Measurements from ENCODE around the gene RNF208.
A peak's percentile ranks its signal among the peaks of the same experiment; 100 is the strongest.
"Not testable (repeated sequence)": the region's sequence is repeated elsewhere in the genome, so short reads cannot be mapped to it uniquely, and the experiment has no call there.

The RNF208 gene

DNA sequence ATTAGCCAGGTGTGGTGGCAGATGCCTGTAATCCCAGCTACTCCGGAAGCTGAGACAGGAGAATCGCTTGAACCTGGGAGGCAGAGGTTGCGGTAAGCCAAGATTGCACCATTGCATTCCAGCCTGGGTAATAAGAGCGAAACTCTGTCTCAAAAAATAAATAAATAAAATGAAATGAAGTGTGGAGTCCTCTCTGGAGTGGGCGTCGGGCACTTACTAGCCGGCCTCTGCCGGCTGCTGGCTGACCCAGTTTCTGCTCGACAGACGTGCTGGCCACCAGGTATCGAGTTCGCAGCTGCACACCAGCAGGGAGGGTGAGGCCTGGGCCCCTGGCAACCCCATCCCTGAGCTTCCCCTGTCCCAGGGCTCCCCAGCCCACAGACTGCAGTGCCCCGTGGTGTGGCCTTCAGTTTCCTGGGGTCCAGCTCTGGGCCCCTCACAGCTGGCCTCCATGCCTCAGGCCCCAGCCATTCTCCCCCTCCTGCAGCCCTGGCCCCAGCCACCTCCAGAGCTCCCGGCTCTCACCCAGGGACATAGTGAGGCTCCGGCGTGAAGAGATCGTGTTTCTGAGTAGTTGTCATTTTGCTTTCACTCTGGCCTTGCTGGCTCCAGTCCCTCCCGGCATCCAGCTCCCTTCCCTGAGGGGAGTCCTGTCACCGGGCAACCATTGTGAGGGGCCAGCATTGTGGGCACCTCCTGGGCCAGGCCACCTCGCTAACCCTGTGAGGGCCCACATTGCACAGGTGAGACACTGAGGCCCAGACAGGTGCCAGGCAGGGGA is 25.3 kb upstream of the RNF208 start:
- POLR2A ChIA-PET: interaction anchor here (0.6 kb wide), 1 partner anchor 14 kb away, joined by 4 read pairs; no protein-coding TSS in a partner anchor
- DNase-seq: no peak
- CTCF ChIA-PET: interaction anchor here (0.5 to 1.3 kb wide), 3 partner anchors 10 to 58 kb away, joined by 3 to 5 read pairs (median 3); no protein-coding TSS in a partner anchor
- Histone ChIP-seq H3K36me3 (ENCODE audit: control insufficient read depth in 4 of 4, insufficient read depth in 4 of 4, low read length in 3 of 4) (peaks cover 0 to 18% (median 12%) of the 10 kb centered on the region in 4 experiments), H3K4me1 (ENCODE audit: control extremely low read depth in 1 of 4, control insufficient read depth in 4 of 4, insufficient read depth in 4 of 4, low read length in 3 of 4) (peaks cover under 1 to 22% (median 12%) of the 10 kb centered on the region in 4 experiments), H3K4me3 (ENCODE audit: control insufficient read depth in 1 of 7, extremely low read depth in 1 of 7, insufficient read depth in 4 of 7, low read depth in 2 of 7, low read length in 6 of 7) (no peak overlapping the region), H3K27me3 (replicated peaks in 2 of 5; ENCODE audit: control insufficient read depth in 4 of 5, insufficient read depth in 5 of 5, low read length in 4 of 5) (no peaks in the 10 kb centered on the region), H3K27ac (ENCODE audit: insufficient read depth in 1 of 2, low read depth in 1 of 2, low read length in 2 of 2, poor library complexity in 1 of 2, severe bottlenecking in 2 of 2) (no peak overlapping the region), H3K9me3 (ENCODE audit: control extremely low read depth in 1 of 5, control insufficient read depth in 4 of 5, insufficient read depth in 2 of 5, low read depth in 1 of 5, low read length in 4 of 5) (no peaks in the 10 kb centered on the region)
- 95% methylated on average over 18 of the region's 20 CpGs for WGBS (ENCODE audit: insufficient coverage)

DNA sequence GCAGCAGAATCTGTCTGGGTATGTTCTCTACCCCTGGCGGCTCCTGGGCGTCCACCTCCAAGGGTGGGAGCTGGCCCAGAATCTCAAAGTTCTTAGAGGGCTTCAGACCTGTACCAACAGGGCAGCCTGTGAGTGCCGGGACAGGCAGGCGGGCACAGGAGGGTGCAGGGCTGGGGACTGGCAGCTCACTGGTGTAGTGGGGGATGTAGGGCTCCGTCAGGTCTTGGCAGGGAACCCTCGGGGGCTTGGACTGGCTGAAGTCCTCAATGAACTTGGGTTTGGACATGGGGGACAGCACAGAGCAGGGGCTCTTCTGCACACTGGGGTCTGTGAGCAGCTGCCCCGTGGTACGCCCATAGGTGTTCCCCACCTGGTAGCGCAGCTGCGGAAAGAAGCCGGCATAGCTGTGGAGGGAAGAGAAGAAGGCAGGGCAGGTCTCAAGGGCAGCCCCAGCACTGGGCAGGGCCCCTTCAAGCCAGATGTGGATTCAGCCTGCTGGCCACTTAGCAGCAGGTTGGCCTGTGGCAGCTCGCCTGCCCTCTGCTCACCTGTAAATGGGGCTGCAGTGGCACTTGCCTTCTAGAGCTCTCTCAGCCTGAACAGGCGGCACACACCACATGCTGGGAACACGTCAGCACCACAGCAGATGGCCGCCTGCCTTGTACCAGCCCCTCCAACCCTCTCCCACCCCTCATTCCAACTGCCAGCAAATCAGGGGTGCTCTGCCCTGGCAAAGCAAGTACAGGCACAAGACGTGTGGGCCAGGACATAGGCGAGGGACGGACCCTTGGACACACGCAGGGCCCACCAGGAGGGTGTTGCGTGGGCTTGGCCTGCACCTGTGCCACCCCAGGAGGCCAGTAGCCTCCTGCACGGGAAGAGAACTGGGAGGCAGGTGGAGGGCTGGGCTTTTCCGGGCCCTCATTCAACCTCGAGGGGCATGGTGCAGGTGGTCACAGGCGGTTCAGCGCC is 23.7 kb upstream of the RNF208 start:
- no peak for DNase-seq
- Histone ChIP-seq H3K4me1 (ENCODE audit: control extremely low read depth in 1 of 4, control insufficient read depth in 4 of 4, insufficient read depth in 4 of 4, low read length in 3 of 4) (peaks cover 3 to 27% (median 19%) of the 10 kb centered on the region in 4 experiments), H3K27me3 (replicated peaks in 2 of 5; ENCODE audit: control insufficient read depth in 4 of 5, insufficient read depth in 5 of 5, low read length in 4 of 5) (no peaks in the 10 kb centered on the region), H3K9me3 (ENCODE audit: control extremely low read depth in 1 of 5, control insufficient read depth in 4 of 5, insufficient read depth in 2 of 5, low read depth in 1 of 5, low read length in 4 of 5) (no peaks in the 10 kb centered on the region), H3K27ac (ENCODE audit: insufficient read depth in 1 of 2, low read depth in 1 of 2, low read length in 2 of 2, poor library complexity in 1 of 2, severe bottlenecking in 2 of 2) (no peak overlapping the region), H3K36me3 (ENCODE audit: control insufficient read depth in 4 of 4, insufficient read depth in 4 of 4, low read length in 3 of 4) (peaks cover 0 to 24% (median 17%) of the 10 kb centered on the region in 4 experiments), H3K4me3 (ENCODE audit: control insufficient read depth in 1 of 7, extremely low read depth in 1 of 7, insufficient read depth in 4 of 7, low read depth in 2 of 7, low read length in 6 of 7) (no peak overlapping the region)
- ChIA-PET CTCF (interaction anchor here (2.4 kb wide), 1 partner anchor 8 kb away, joined by 10 read pairs; no protein-coding TSS in a partner anchor), POLR2A (interaction anchor here (1.6 kb wide), 1 partner anchor 8 kb away, joined by 8 read pairs; the partner anchor contains the start of gene NELFB)
- 98% methylated on average over 23 of the region's 25 CpGs for WGBS (ENCODE audit: insufficient coverage)

DNA sequence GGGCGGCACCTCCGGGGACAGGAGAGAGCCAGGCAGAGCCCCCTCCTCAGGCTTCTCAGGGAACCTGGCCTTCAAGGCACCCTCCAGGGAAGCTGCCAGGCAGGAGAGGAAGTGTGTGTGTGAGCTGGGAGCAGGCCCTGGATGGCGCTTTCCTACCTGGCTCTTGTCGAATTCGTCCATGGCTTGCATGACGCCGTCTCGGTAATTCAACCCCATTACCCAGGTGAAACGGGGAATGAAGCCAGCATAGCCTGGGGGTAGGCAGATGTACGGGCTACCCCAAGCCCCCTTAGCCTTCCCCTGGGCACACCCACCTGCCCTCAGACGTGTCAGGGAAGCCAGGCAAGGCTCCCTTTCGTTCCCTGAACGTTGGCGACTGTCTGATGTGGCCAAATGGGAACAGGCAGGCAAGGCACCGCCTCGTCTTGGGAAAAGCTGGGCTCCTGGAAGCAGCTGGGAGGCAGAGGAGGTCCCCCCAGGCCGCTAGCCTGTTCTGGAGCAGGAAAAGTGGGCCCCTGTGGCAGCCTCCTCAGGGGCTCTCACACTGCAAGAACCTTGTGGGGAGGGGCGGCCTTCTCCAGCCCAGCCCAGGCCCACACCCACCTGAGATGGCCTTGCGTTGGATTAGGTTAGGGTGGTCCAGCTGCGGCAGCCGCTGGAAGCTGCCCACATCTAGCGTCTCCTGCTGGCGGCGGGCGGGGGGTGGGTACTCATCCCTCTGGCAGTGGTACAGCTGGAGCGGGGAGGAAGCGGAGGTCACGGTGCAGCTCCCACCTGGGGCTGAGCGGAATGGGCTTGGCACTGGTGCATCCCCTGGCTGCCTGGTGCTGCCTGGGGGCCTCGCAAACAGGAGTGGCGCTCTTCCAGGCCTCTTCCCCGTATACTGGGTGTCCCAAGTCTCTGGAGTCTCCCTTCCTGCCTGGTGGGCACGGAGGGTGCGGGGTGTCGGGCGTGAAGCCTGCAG is 22.7 kb upstream of the RNF208 start:
- ChIA-PET CTCF (interaction anchor here (0.6 to 2.4 kb wide), 3 partner anchors 9 to 220 kb away, joined by 3 to 10 read pairs (median 3); no protein-coding TSS in a partner anchor), POLR2A (interaction anchor here (1.6 kb wide), 1 partner anchor 9 kb away, joined by 8 read pairs; the partner anchor contains the start of gene NELFB)
- 92% methylated on average over 33 of the region's 36 CpGs for WGBS (ENCODE audit: insufficient coverage)
- Histone ChIP-seq H3K4me1 (ENCODE audit: control extremely low read depth in 1 of 4, control insufficient read depth in 4 of 4, insufficient read depth in 4 of 4, low read length in 3 of 4) (peaks cover 3 to 28% (median 26%) of the 10 kb centered on the region in 4 experiments), H3K9me3 (ENCODE audit: control extremely low read depth in 1 of 5, control insufficient read depth in 4 of 5, insufficient read depth in 2 of 5, low read depth in 1 of 5, low read length in 4 of 5) (no peaks in the 10 kb centered on the region), H3K36me3 (ENCODE audit: control insufficient read depth in 4 of 4, insufficient read depth in 4 of 4, low read length in 3 of 4) (peaks cover 0 to 24% (median 17%) of the 10 kb centered on the region in 4 experiments), H3K27me3 (replicated peaks in 2 of 5; ENCODE audit: control insufficient read depth in 4 of 5, insufficient read depth in 5 of 5, low read length in 4 of 5) (no peaks in the 10 kb centered on the region), H3K4me3 (ENCODE audit: control insufficient read depth in 1 of 7, extremely low read depth in 1 of 7, insufficient read depth in 4 of 7, low read depth in 2 of 7, low read length in 6 of 7) (no peak overlapping the region), H3K27ac (ENCODE audit: insufficient read depth in 1 of 2, low read depth in 1 of 2, low read length in 2 of 2, poor library complexity in 1 of 2, severe bottlenecking in 2 of 2) (no peak overlapping the region)
- DNase-seq: no peak

DNA sequence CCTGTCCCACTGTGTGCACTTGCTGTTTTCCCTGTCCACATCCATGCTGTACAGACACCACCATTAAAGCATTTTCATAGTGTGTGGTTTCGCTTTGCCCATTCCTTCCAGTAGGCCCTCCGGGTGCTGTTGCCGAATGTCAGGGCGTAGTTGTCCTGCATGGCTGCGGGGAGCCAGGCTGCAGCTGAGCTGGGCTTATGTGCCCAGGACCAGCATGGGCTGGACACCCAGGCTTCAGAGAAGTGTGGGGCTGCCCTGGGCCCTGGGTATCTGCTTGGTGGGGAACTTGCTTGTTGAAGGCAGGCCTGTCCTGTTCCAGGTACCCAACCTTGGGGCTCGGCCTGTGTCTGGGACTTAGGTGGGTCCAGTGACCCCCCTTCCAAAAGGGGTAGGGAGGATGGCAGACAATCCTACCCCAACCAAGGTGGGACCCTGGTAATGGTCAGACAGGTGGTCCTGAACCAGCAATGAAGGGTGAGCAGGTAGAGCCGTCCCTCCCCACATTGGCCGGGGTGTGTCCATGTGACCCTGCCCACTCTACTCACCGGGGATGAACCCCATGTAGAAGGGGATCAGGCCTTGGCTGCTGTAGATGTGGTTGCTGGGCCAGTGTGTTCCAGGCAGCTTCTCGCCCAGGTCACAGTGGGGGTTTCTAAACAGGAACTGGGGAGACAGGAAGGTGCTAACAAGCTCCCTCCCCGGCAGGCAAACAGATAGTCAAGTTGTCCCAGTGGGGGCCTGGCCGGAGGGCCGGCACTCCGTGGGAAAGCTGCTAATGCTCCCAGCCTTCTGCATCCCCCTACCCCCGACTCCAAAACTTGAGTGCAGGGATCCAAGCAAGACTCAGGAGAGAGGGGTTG is 21.8 kb upstream of the RNF208 start:
- Histone ChIP-seq H3K9me3 (ENCODE audit: control extremely low read depth in 1 of 5, control insufficient read depth in 4 of 5, insufficient read depth in 2 of 5, low read depth in 1 of 5, low read length in 4 of 5) (no peaks in the 10 kb centered on the region), H3K27me3 (replicated peaks in 2 of 5; ENCODE audit: control insufficient read depth in 4 of 5, insufficient read depth in 5 of 5, low read length in 4 of 5) (no peaks in the 10 kb centered on the region), H3K27ac (ENCODE audit: insufficient read depth in 1 of 2, low read depth in 1 of 2, low read length in 2 of 2, poor library complexity in 1 of 2, severe bottlenecking in 2 of 2) (no peak overlapping the region), H3K4me3 (ENCODE audit: control insufficient read depth in 1 of 7, extremely low read depth in 1 of 7, insufficient read depth in 4 of 7, low read depth in 2 of 7, low read length in 6 of 7) (no peak overlapping the region), H3K4me1 (ENCODE audit: control extremely low read depth in 1 of 4, control insufficient read depth in 4 of 4, insufficient read depth in 4 of 4, low read length in 3 of 4) (peaks cover 3 to 36% (median 33%) of the 10 kb centered on the region in 4 experiments), H3K36me3 (ENCODE audit: control insufficient read depth in 4 of 4, insufficient read depth in 4 of 4, low read length in 3 of 4) (peaks cover 0 to 24% (median 17%) of the 10 kb centered on the region in 4 experiments)
- POLR2A ChIA-PET: interaction anchor here (1.6 kb wide), 1 partner anchor 10 kb away, joined by 8 read pairs; the partner anchor contains the start of gene NELFB
- WGBS (ENCODE audit: insufficient coverage): 91% methylated on average over 13 of the region's 15 CpGs
- CTCF ChIA-PET: interaction anchor here (0.6 to 2.4 kb wide), 4 partner anchors 10 to 221 kb away, joined by 3 to 10 read pairs (median 4); partner anchors contain the start of genes ANAPC2 and SSNA1
- DNase-seq: peak in 1 of 3 donors; percentile 19

DNA sequence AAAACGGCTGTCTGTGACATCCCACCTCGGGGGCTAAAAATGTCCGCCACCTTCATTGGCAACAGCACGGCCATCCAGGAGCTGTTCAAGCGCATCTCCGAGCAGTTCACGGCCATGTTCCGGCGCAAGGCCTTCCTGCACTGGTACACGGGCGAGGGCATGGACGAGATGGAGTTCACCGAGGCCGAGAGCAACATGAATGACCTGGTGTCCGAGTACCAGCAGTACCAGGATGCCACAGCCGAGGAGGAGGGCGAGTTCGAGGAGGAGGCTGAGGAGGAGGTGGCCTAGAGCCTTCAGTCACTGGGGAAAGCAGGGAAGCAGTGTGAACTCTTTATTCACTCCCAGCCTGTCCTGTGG is 21.2 kb upstream of the RNF208 start:
- CTCF ChIA-PET: interaction anchor here (1.4 to 1.6 kb wide), 3 partner anchors 11 to 55 kb away, joined by 3 to 8 read pairs (median 4); partner anchors contain the start of genes ANAPC2, NELFB and SSNA1
- Histone ChIP-seq H3K4me1 (ENCODE audit: control extremely low read depth in 1 of 4, control insufficient read depth in 4 of 4, insufficient read depth in 4 of 4, low read length in 3 of 4) (peaks cover 3 to 42% (median 37%) of the 10 kb centered on the region in 4 experiments), H3K36me3 (ENCODE audit: control insufficient read depth in 4 of 4, insufficient read depth in 4 of 4, low read length in 3 of 4) (peaks cover 0 to 24% (median 17%) of the 10 kb centered on the region in 4 experiments)
- POLR2A ChIA-PET: interaction anchor here (1.4 kb wide), 1 partner anchor 12 kb away, joined by 6 read pairs; the partner anchor contains the start of gene NELFB
- not testable (repeated sequence) for H3K9me3 ChIP-seq (ENCODE audit: control extremely low read depth in 1 of 5, control insufficient read depth in 4 of 5, insufficient read depth in 2 of 5, low read depth in 1 of 5, low read length in 4 of 5); H3K27me3 ChIP-seq (replicated peaks in 2 of 5; ENCODE audit: control insufficient read depth in 4 of 5, insufficient read depth in 5 of 5, low read length in 4 of 5); DNase-seq; H3K27ac ChIP-seq (ENCODE audit: insufficient read depth in 1 of 2, low read depth in 1 of 2, low read length in 2 of 2, poor library complexity in 1 of 2, severe bottlenecking in 2 of 2); H3K4me3 ChIP-seq (ENCODE audit: control insufficient read depth in 1 of 7, extremely low read depth in 1 of 7, insufficient read depth in 4 of 7, low read depth in 2 of 7, low read length in 6 of 7)
- WGBS (ENCODE audit: insufficient coverage): 98% methylated on average over 7 of the region's 18 CpGs

Measured in common myeloid progenitor, CD34-positive (primary cell).